ENCODE results near the gene CLMP.
"Not testable (repeated sequence)": the region's sequence is repeated elsewhere in the genome, so short reads cannot be mapped to it uniquely, and the experiment has no call there.

CLMP gene

DNA sequence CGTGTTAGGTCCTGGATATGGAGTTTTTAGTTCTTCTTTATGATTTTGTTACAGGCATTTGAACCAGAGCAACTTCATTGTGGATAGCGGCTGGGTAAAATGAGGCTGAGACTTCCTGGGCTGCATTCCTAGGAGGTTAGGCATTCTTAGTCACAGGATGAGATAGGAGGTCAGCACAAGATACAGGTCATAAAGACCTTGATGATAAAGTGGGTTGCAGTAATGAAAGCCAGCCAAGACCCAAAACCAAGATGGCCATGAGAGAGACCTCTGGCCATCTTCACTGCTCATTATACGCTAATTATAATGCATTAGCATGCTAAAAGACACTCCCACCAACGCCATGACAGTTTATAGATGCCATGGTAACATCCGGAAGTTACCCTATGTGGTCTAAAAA lies 23.4 kb upstream of the CLMP start:
- DNase-seq (ENCODE audit: low spot score): no peak

- no peak for DNase-seq (ENCODE audit: low spot score)
Observed at GRCh38 chr11:123217897-123218296, 22.8 kb upstream of the CLMP start.

- no peak for DNase-seq (ENCODE audit: low spot score)
Observed at GRCh38 chr11:123216249-123216648, 21.2 kb upstream of the CLMP start.

DNA sequence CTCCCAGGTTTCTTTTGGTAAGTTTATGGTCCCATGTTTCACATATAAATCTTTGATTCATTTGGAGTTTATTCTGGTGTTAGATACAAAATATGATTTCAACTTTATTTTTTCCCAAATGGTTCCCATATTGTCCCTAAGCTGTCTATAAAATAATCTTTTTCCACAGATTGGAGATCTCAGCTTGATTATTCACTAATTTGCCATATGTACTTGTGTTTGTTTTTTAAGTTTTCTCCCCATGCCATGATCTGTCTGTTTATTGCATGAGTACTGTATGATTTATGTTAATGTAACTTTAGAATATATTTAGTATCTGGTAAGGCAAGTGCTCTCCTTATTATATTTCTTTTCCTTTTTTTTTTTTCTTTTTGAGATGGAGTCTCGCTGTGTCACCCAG lies 19.9 kb upstream of the CLMP start:
- DNase-seq (ENCODE audit: low spot score): no peak

DNA sequence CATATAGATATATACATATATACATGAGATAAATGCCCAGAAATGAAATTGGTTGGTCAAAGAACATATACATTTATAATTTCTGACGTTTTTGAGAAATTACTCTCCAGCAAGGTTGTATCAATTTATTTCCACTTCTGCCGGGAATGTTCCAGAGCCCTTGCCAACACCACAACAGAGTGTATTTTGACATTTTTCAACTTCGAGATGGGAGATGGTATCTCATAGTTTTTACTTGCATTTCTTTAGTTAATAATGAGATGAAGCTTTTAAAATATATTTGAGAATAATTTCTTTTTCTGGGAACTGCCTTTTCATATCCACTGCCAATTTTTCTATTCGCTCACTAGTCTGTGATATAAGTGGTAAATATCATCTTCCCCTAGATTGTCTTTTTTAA lies 19.3 kb upstream of the CLMP start:
- no peak for DNase-seq (ENCODE audit: low spot score)

GRCh38 chr11:123213307-123213771 lies 18.3 kb upstream of the CLMP start:
- DNase-seq (ENCODE audit: low spot score): no peak

DNA sequence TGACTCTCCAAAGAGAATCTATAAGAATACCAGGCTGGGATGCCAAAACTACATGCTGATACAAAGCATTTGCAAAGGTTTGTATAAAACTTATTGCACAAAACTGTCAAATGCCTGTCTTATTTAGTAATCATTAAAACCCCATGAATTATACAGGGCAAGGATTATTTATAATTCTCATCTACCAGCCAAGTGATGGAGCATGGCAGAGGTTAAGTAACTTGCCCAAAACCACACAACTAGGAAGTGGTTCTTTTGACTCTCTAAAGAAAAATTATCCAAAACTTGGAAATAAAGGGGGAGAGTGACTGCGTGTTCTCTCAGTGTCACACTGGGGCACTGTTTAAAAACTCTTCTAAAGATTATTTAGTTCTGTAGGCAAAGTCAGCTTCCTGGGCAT lies 17.4 kb upstream of the CLMP start:
- no peak for DNase-seq (ENCODE audit: low spot score)

DNA sequence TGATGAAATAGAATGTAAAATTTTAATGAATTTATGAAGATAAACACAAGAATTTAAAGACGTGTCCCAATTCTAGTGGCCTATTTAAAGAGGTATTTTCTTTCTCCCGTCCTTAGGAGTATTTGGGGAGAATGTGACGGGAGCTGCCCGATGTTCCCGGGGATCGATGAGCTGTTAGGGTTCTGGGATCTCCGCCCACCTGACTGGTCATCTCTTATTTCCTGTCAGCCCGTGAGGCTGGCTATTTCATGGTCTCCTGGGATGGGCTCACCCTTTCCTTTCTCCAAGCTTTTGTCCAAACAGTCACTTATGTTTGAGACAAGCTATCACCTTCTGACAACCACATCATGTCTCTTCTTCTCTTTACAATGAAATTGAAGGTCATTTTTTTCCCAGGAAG lies 16.9 kb upstream of the CLMP start:
- DNase-seq (ENCODE audit: low spot score): no peak

- DNase-seq (ENCODE audit: low spot score): no peak
Observed at GRCh38 chr11:123211149-123211852, 16.3 kb upstream of the CLMP start.

DNA sequence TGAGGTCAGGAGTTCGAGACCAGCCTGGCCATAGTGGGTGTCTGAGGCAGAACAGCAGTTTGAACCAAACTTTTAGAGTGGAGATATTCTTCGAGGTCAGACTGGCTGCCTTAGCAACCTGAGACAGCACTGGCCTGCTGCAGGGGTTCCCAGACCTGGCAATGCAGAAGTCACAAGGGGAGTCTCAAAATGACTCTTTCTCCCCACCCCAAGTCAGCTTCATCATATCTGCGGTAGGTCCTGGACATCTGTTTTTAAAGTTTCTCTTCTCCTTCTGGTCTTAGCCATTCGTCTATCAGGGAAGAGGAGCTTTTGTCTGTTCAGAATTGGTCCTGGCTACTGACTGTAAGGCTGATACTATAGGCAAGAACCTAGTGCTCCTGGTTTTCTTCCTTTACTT lies 14.5 kb upstream of the CLMP start:
- DNase-seq (ENCODE audit: low spot score): no peak

DNA sequence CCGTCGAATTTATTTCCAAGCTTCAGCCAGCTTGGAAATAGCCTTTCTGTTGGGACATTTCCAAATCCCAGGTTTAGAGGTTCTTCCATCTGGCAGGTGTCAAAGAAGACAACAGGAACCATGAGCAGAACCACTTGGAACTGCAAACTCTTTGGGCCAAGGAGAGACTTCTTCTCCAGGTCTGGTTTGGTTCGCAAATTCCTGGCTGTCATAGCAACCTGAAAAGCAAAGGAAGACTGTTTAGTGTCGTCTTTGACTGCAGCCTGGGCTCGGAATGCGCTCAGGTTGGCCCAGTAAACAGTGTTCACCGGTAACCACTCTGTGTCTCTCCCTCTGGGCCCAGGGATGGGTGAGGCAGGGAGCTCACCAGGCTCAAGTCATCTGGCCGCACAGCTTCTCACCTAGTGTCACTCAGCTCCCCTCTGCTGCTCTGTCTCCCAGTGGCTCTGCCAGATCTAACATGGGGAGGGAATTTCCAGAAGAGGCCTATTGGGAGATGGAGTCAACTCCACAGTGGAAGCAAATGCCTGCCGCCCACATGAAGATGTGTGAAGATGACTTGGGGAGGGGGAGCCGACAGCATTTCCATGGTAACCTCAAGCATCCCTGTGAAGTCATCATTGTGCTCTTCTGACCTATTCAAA lies 11.9 kb upstream of the CLMP start:
- no peak for DNase-seq (ENCODE audit: low spot score)

DNA sequence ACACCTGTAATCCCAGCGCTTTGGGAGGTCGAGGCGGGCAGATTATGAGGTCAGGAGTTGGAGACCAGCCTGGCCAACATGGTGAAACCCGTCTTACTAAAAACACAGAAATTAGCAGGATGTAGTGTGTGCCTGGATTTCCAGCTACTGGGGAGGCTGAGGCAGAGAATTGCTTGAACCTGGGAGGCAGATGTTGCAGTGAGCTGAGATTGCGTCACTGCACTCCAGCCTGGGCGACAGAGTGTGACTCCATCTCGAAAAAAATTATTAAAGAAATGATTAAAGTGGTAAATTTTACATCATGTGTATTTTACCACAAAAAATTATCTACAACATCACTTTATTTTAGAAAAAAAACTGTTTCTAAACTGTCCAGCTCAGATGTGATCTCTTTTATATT lies 11.0 kb upstream of the CLMP start:
- not testable (repeated sequence) for DNase-seq (ENCODE audit: low spot score)

DNA sequence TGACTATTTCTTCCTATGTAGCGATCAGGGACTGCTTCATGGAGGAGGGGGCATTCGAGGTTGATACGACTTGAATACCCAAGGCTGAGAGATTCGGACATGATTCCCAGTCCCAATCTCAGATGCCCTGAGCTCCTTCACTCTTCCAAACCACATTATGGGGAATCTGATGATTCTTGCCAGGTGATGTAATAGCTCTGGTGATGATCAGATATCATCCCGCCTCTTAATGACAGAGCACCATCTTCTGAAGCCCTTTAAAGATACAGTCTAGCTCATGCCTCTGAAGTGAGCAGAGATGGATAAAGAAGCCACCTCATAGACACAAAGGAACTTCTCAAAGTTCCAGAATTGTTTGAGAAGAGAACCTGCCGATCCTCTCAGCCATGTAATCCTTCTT lies 8.9 kb upstream of the CLMP start:
- no peak for DNase-seq (ENCODE audit: low spot score)

DNA sequence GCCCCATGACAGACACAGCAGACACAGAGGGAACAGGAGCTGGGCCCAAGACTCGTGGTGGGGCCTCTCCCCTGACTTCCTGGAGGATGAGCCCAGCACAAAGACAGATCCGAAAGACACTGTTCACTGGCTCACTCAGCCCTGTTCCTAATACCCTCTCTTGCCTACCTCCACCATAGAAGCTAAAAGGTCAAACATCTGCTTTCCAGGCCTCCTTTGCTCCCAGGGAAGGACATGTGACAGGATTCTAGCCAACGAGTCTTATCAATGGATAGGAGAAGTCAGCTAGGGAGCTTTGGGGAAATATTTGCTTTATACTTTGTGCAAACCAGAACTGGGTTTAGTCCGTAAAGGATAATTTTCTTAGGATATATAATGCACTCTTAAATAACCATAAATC lies 8.4 kb upstream of the CLMP start:
- no peak for DNase-seq (ENCODE audit: low spot score)

GRCh38 chr11:123202155-123203151 lies 7.4 kb upstream of the CLMP start:
- DNase-seq (ENCODE audit: low spot score): no peak

GRCh38 chr11:123200264-123200663 lies 5.2 kb upstream of the CLMP start:
- DNase-seq (ENCODE audit: low spot score): no peak

DNA sequence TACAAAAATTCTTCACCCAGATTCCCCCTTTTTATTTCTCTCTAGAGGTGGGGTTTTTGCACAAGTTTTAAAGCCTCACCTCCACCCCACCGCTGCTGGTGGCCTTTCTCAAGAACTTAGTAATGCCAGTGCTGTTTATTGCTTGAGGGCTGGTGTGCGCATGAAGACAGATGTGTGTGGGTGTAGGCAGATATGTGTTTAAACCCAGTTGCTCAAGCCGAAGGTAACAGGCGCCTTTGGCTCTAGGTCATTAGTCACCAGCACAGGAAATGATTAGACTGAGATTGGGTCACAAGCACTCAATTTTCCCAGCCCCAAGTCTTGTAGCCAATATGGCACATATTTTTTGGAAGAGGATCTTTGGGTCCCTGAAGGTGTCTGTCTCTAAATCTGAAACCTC lies 2.7 kb upstream of the CLMP start:
- no peak for DNase-seq (ENCODE audit: low spot score)

GRCh38 chr11:123196060-123196714 lies 1.1 kb upstream of the CLMP start:
- no peak for DNase-seq (ENCODE audit: low spot score)

DNA sequence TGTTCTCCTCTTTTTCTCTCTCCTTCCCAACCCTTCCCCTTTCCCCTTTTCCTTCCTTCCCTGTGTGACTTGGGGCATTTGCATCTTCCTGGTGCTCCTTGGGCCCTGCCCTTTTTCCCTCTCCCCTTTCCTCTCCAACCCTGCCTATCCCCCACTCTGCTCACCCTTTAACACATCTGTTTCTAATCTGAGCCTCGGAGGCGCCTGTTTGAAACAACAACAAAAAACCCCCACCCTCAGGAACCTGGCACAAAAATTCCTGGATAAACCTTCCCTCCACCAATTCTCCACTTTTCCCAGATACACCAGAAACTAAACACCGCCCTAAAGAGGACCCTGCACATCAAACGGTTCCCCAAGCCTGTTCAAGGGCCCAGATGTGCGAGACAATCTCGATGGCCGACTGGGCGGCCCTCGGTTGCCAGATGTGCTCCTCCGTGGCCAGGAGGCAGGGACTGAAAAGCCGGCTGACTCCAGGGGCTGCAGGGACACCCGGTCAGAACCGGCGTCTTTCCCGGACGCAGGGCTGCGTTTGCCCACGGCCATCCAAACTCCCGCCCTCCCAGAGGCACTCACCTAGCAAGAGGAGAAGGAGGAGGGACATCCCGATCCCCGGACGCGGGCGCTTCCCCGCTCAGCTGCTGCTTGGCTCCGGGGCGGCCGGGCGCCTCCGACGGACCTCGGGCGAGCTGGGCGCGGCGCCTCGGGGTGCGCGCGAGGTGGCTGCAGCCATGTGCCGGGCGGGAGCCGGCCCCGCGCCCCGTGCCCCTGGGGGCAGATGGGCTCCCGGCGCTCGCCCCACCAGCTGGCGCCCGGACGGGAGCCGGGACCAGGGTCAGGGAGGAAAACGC lies 486 bp downstream of the CLMP start:
- DNase-seq (ENCODE audit: low spot score): no peak

DNA sequence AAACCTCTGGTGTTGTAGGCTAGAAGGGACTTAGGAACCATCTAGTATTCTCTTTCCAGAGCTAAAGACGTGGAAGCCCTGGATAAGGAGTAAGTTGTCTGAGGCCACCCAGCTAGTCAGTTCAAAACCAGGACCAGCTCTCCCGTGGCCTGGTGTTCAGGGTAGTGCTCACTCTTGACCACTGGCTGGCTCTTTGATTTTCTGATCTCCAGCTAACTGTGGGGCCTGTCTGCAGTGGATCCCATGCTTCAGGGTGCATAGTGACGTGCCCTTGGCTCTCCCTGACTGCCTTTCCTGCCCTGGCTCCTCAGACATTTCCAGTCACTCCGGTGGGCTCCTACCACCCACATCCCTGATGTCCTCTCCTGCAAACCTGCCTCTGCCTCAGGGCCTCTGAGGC lies 1.3 kb downstream of the CLMP start:
- DNase-seq (ENCODE audit: low spot score): no peak

GRCh38 chr11:123191939-123192338 lies 3.1 kb downstream of the CLMP start:
- no peak for DNase-seq (ENCODE audit: low spot score)

Data from HuH-7.5 (cell line).